Activated naive CD4-positive, alpha-beta T cell treated with anti-CD3 and anti-CD28 coated beads for 36 hours (primary cell): ENCODE results near the gene ANXA2R. TPM values are rescaled to one million over a fixed set of nuclear protein-coding genes. Genes with fewer than 3 reads are reported as not detected.
A peak's percentile ranks its signal among the peaks of the same experiment; 100 is the strongest.

Experiments used
- CTCF ChIA-PET: fragments of 350-600 bp; sonication (Branson Sonifier 250); formaldehyde crosslinking; loops from one replicate; lab custom pipeline; 2021; ENCODE audit warnings: antibody characterized with exemption; lab: Charles Lee
- DNase-seq: peaks from one replicate; pipeline ENCODE4 v3.0.0-alpha.2; 2020
- H3K27ac Mint-ChIP-seq: one replicate; pipeline ENCODE4 v1.8.0; 2021; ENCODE audit warnings: mild to moderate bottlenecking, mixed read lengths
- H3K27me3 Mint-ChIP-seq: one replicate; pipeline ENCODE4 v1.8.0; 2021; ENCODE audit warnings: low read depth, mixed read lengths
- H3K36me3 Mint-ChIP-seq: one replicate; pipeline ENCODE4 v1.8.0; 2021; ENCODE audit warnings: low read depth, mixed read lengths
- H3K4me1 Mint-ChIP-seq: one replicate; pipeline ENCODE4 v1.8.0; 2021; ENCODE audit warnings: low read depth, mixed read lengths
- H3K4me3 Mint-ChIP-seq: one replicate; pipeline ENCODE4 v1.8.0; 2021; ENCODE audit warnings: mild to moderate bottlenecking, moderate library complexity, mixed read lengths
- H3K9me3 Mint-ChIP-seq: one replicate; pipeline ENCODE4 v1.8.0; 2021; ENCODE audit warnings: mixed read lengths
- intact Hi-C: fragments of 100-400 bp; cut with micrococcal nuclease; formaldehyde crosslinking; loops from one replicate; pipeline ENCODE4 v1.15.1; 2023
- total RNA-seq, 2 experiments: library from RNA; stranded (reverse); gene quantifications; one replicate each; pipeline ENCODE4 v1.2.3, GENCODE V29; 2021

ANXA2R gene
- total RNA-seq, 2 experiments from 2014 or later = 6.0 to 6.5 TPM

GRCh38 chr5:43024217-43024616 is 15.9 kb downstream of the ANXA2R start:
- Mint-ChIP-seq H3K27ac (no peak overlapping the region), H3K36me3 (no peaks in the 10 kb centered on the region), H3K9me3 (no peaks in the 10 kb centered on the region), H3K4me1 (peaks cover 33% of the 10 kb centered on the region), H3K4me3 (no peak overlapping the region), H3K27me3 (no peaks in the 10 kb centered on the region)
- intact Hi-C loops = no loop called here
- DNase-seq = no peak
- CTCF ChIA-PET = interaction anchor here (1.1 to 6.4 kb wide), 4 partner anchors 14 to 31 kb away, joined by 4 to 57 read pairs (median 9); partner anchors contain the start of gene ANXA2R

DNA sequence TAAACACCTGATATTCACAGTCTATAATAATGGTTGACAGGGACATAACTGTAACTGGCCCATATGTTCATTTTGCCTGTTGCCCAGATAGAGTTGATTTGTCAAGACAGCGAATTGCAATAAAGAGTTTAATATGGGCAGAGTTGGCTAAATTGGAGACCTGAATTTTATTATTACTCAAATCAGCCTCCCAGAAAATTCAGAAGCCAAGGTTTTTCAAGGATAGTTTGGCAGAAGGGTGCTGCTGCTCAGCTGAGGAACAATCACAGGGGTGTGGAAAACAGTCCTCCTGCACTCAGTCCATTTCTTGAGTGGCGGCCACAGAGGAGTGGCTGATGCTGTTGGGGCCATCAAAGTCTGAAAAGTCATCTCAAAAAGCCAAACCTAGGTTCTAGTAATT is 19.0 kb downstream of the ANXA2R start:
- Mint-ChIP-seq H3K9me3 (no peaks in the 10 kb centered on the region), H3K4me3 (peak overlapping the region; percentile 36), H3K27me3 (no peaks in the 10 kb centered on the region), H3K4me1 (peaks cover 28% of the 10 kb centered on the region), H3K36me3 (no peaks in the 10 kb centered on the region), H3K27ac (peak overlapping the region; percentile 99)
- CTCF ChIA-PET = interaction anchor here (1.2 to 9.9 kb wide), 9 partner anchors 8 to 110 kb away, joined by 3 to 144 read pairs (median 35); partner anchors contain the start of gene ANXA2R
- no peak for DNase-seq
- intact Hi-C loops = no loop called here

GRCh38 chr5:43020399-43020746 is 19.7 kb downstream of the ANXA2R start:
- H3K4me1 Mint-ChIP-seq = peaks cover 32% of the 10 kb centered on the region

DNA sequence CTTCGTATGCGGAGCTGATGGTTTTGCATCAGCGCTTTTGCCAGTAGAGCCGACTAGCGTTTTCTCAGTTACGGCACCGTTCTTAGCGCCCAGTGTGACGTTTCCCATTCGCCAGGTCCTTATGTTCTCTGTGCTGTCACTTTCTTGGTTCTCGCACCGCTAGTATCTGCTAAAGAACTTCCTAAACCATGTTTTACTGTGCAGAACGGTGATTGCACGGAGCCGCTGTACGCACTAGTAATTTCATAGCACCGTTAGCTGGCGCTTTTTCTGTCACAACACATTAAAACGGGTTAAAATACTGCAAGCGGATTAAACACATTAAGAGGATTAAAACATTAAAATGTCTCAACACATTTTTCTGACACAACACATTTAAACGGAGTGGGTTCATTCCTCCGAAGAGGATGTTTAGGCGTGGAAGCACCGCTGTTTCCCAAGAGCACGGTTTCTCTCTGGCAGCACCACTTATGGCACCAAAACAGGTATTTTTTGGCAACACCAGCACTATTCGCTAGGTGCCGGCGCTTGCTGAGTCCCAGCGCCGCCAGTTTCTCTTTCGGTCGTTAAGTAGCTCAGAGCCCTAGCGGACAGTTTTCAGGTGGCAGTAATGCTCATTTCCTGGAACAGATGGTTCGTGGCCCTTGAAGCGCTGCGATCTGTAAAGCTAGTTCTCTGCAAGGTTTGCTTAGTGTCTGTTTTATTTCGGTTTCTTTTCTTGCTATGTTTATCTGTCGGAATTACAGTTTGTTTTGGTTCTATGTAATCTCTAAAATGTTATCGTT is 20.3 kb downstream of the ANXA2R start:
- intact Hi-C loops = loop anchor here (1.0 to 5.0 kb wide), 8 partner anchors 9 to 537 kb away; partner anchors contain the start of genes ANXA2R, HMGCS1 and PAIP1
- Mint-ChIP-seq H3K27me3 (no peaks in the 10 kb centered on the region), H3K4me3 (peak overlapping the region; percentile 97), H3K36me3 (no peaks in the 10 kb centered on the region), H3K27ac (peak overlapping the region; percentile 99), H3K9me3 (no peaks in the 10 kb centered on the region), H3K4me1 (peaks cover 37% of the 10 kb centered on the region)
- DNase-seq = peak; percentile 90
- CTCF ChIA-PET = interaction anchor here (0.8 to 9.9 kb wide), 18 partner anchors 10 to 370 kb away, joined by 3 to 144 read pairs (median 6); partner anchors contain the start of genes ANXA2R and ZNF131

More at GRCh38 chr5:43020399-43020746, 19.7 kb downstream of the ANXA2R start:
- Mint-ChIP-seq H3K9me3 (no peaks in the 10 kb centered on the region), H3K4me3 (peak overlapping the region; percentile 97), H3K36me3 (no peaks in the 10 kb centered on the region), H3K27ac (peak overlapping the region; percentile 99), H3K27me3 (no peaks in the 10 kb centered on the region)
- CTCF ChIA-PET = interaction anchor here (0.8 to 9.9 kb wide), 15 partner anchors 9 to 369 kb away, joined by 3 to 144 read pairs (median 11); partner anchors contain the start of genes ANXA2R and ZNF131
- peak; percentile 52 for DNase-seq
- intact Hi-C loops = loop anchor here (1.0 kb wide), 6 partner anchors 9 to 293 kb away; partner anchors contain the start of gene HMGCS1

GRCh38 chr5:43019291-43019613 is 20.9 kb downstream of the ANXA2R start:
- H3K27ac Mint-ChIP-seq = peak overlapping the region; percentile 99
- peak overlapping the region; percentile 97 for H3K4me3 Mint-ChIP-seq
- DNase-seq = no peak
- no peaks in the 10 kb centered on the region for H3K9me3 Mint-ChIP-seq
- H3K36me3 Mint-ChIP-seq = no peaks in the 10 kb centered on the region
- H3K4me1 Mint-ChIP-seq = peaks cover 39% of the 10 kb centered on the region
- H3K27me3 Mint-ChIP-seq = no peaks in the 10 kb centered on the region
- CTCF ChIA-PET = interaction anchor here (0.8 to 9.9 kb wide), 15 partner anchors 10 to 111 kb away, joined by 3 to 144 read pairs (median 11); partner anchors contain the start of genes ANXA2R and ZNF131
- intact Hi-C loops = loop anchor here (1.0 to 5.0 kb wide), 2 partner anchors 21 to 538 kb away; partner anchors contain the start of genes ANXA2R and PAIP1

GRCh38 chr5:43017428-43017815 is 22.7 kb downstream of the ANXA2R start:
- peak overlapping the region; percentile 97 for H3K4me3 Mint-ChIP-seq
- peak overlapping the region; percentile 99 for H3K27ac Mint-ChIP-seq
- CTCF ChIA-PET = interaction anchor here (0.6 to 9.9 kb wide), 7 partner anchors 9 to 1098 kb away, joined by 3 to 144 read pairs (median 5); no protein-coding TSS in a partner anchor
- intact Hi-C loops = loop anchor here (1.0 to 5.0 kb wide), 5 partner anchors 9 to 540 kb away; partner anchors contain the start of gene PAIP1
- DNase-seq = peak; percentile 58
- no peaks in the 10 kb centered on the region for H3K27me3 Mint-ChIP-seq
- H3K36me3 Mint-ChIP-seq = no peaks in the 10 kb centered on the region
- H3K9me3 Mint-ChIP-seq = no peaks in the 10 kb centered on the region
- peaks cover 35% of the 10 kb centered on the region for H3K4me1 Mint-ChIP-seq

GRCh38 chr5:43016217-43016779 is 23.8 kb downstream of the ANXA2R start:
- CTCF ChIA-PET = interaction anchor here (1.5 to 9.9 kb wide), 6 partner anchors 8 to 108 kb away, joined by 3 to 144 read pairs (median 39); no protein-coding TSS in a partner anchor
- H3K9me3 Mint-ChIP-seq = no peaks in the 10 kb centered on the region
- intact Hi-C loops = loop anchor here (2.0 to 5.0 kb wide), 2 partner anchors 107 to 541 kb away; partner anchors contain the start of gene PAIP1
- H3K36me3 Mint-ChIP-seq = no peaks in the 10 kb centered on the region
- H3K4me3 Mint-ChIP-seq = peak overlapping the region; percentile 97
- H3K27ac Mint-ChIP-seq = peak overlapping the region; percentile 99
- H3K27me3 Mint-ChIP-seq = no peaks in the 10 kb centered on the region
- DNase-seq = no peak
- peaks cover 34% of the 10 kb centered on the region for H3K4me1 Mint-ChIP-seq

DNA sequence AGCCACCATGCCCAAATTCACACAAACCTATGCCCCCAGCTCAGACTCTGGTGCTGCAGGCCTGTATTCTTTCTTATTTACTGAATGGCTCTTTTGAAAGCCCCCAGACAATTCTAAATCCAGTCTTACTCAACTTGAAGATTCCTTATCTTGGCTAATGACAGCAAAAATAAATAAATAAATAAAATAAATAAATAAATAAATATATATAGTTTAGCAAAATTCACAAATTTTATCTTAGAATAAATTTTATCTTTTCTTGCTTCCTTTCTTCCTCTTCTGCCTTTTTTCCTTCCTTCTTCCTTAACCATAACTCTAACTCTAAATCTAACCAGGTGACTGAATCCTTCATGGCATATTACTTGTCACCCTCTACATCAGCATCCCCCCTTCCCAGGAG is 25.6 kb downstream of the ANXA2R start:
- Mint-ChIP-seq H3K27me3 (no peaks in the 10 kb centered on the region), H3K36me3 (no peaks in the 10 kb centered on the region), H3K27ac (no peak overlapping the region), H3K9me3 (no peaks in the 10 kb centered on the region), H3K4me1 (peaks cover 43% of the 10 kb centered on the region), H3K4me3 (no peak overlapping the region)
- DNase-seq = no peak
- intact Hi-C loops = no loop called here
- CTCF ChIA-PET = interaction anchor here (1.1 to 9.9 kb wide), 3 partner anchors 21 to 38 kb away, joined by 3 to 144 read pairs (median 3); partner anchors contain the start of gene ANXA2R

DNA sequence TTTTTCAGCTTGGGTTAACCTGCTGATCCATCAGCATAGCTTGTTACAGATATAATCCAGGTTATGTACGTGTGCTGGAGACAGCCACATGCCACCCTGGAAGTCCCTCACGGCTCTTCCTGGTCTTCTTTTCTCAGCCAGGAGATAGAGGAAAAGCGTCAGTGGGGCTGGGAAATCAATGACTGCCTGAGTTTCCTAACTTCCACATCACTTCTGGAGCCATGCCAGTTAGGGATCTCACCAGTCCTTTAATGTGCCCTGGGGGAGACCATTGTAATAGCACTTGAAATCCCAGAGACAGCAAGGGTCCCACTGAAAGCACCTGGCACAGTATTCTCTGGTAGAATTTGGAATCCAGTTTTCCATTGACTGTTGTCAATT is 29.2 kb downstream of the ANXA2R start:
- Mint-ChIP-seq H3K4me1 (peaks cover 38% of the 10 kb centered on the region), H3K27ac (no peak overlapping the region), H3K27me3 (no peaks in the 10 kb centered on the region), H3K36me3 (no peaks in the 10 kb centered on the region), H3K4me3 (no peak overlapping the region), H3K9me3 (no peaks in the 10 kb centered on the region)
- intact Hi-C loops = no loop called here
- no peak for DNase-seq
- CTCF ChIA-PET = interaction anchor here (4.0 to 5.8 kb wide), 2 partner anchors 8 to 31 kb away, joined by 35 to 73 read pairs; no protein-coding TSS in a partner anchor

GRCh38 chr5:43008363-43009153 is 31.6 kb downstream of the ANXA2R start:
- DNase-seq = peak; percentile 93
- H3K9me3 Mint-ChIP-seq = no peaks in the 10 kb centered on the region
- intact Hi-C loops = loop anchor here (1.0 to 5.0 kb wide), 8 partner anchors 9 to 1106 kb away; partner anchors contain the start of genes ANXA2R, HMGCS1, NNT and RIMOC1
- H3K4me3 Mint-ChIP-seq = peak overlapping the region; percentile 79
- H3K36me3 Mint-ChIP-seq = no peaks in the 10 kb centered on the region
- H3K27ac Mint-ChIP-seq = peak overlapping the region; percentile 97
- CTCF ChIA-PET = interaction anchor here (0.7 to 5.8 kb wide), 12 partner anchors 10 to 100 kb away, joined by 3 to 82 read pairs (median 6); no protein-coding TSS in a partner anchor
- H3K27me3 Mint-ChIP-seq = no peaks in the 10 kb centered on the region
- peaks cover 24% of the 10 kb centered on the region for H3K4me1 Mint-ChIP-seq

DNA sequence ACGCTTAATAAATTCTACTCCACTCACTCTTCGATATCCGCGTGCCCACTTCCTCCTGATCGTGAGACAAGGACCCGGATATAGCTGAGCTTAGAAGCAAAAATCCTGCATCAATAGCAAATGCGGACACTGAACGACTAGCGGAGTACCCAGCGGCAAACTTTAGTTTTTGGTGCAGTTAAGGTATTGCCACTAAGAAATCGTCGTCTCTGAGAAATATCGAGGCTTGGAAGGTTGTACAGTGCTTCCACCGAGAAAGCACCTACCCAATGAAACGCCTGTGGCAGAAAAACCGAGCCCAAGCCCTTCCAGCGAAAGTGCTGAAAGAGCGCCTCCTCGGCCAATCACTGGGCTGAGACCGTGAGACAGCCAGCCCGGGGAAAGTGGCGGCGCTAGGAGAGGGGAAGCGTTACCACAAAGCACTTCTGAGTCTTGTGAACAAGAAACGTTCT is 32.2 kb downstream of the ANXA2R start:
- no peaks in the 10 kb centered on the region for H3K27me3 Mint-ChIP-seq
- peak overlapping the region; percentile 97 for H3K27ac Mint-ChIP-seq
- intact Hi-C loops = loop anchor here (1.0 to 5.0 kb wide), 9 partner anchors 9 to 1106 kb away; partner anchors contain the start of genes ANXA2R, HMGCS1, NNT and RIMOC1
- peak; percentile 88 for DNase-seq
- H3K9me3 Mint-ChIP-seq = no peaks in the 10 kb centered on the region
- CTCF ChIA-PET = interaction anchor here (1.0 to 5.8 kb wide), 8 partner anchors 11 to 99 kb away, joined by 3 to 82 read pairs (median 12); no protein-coding TSS in a partner anchor
- H3K4me1 Mint-ChIP-seq = peaks cover 24% of the 10 kb centered on the region
- H3K4me3 Mint-ChIP-seq = peak overlapping the region; percentile 79
- H3K36me3 Mint-ChIP-seq = no peaks in the 10 kb centered on the region
